Measurements from ENCODE around the gene MEIS2.

DNA sequence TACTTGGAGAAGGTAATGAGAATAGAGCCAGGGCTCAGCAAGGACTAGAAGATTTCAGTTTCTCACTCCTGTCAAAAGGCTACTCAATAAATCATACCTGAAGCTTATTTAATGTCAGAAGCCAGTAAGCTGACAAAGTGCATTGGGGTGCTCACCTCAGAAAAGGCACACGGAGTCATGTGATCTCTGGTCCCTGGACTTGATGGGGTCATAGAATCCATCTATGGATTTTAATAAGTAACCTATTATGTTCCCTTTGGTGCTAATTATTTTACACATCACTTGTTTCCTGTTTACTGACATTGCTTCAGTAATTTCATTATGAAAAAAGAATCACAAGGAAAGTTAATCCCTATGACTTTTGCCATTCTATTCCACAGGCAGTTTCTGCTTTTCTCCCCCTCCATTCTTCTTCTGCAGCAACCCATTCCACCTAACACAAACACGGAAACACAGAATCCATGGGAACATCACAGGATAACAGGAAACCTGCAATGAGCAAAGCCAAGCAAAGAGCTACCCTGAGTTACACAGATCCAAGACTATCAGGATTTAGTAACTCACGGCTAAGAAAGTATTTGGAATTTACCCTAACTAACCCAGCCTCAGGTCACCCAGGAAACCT is 159.6 kb downstream of the MEIS2 start:
- TF ChIP-seq, protein P1, sequence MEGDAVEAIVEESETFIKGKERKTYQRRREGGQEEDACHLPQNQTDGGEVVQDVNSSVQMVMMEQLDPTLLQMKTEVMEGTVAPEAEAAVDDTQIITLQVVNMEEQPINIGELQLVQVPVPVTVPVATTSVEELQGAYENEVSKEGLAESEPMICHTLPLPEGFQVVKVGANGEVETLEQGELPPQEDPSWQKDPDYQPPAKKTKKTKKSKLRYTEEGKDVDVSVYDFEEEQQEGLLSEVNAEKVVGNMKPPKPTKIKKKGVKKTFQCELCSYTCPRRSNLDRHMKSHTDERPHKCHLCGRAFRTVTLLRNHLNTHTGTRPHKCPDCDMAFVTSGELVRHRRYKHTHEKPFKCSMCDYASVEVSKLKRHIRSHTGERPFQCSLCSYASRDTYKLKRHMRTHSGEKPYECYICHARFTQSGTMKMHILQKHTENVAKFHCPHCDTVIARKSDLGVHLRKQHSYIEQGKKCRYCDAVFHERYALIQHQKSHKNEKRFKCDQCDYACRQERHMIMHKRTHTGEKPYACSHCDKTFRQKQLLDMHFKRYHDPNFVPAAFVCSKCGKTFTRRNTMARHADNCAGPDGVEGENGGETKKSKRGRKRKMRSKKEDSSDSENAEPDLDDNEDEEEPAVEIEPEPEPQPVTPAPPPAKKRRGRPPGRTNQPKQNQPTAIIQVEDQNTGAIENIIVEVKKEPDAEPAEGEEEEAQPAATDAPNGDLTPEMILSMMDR (IDR thresholded peaks at IDR 0.05; ENCODE audit: borderline replicate concordance, extremely low read depth, low read length, poor library complexity, severe bottlenecking): no peak
- TF ChIP-seq EZH2 (IDR thresholded peaks at IDR 0.05; ENCODE audit: borderline replicate concordance, low read depth, low read length, severe bottlenecking): no peak

Measured in DND-41 (cell line).